ENCODE measurements around the gene SLC25A6. TPM values are rescaled to one million over a fixed set of nuclear protein-coding genes. Genes with fewer than 3 reads are reported as not detected.

The SLC25A6 gene
- polyA plus RNA-seq, 1 donor from 2014 or later = 184 TPM

- no peaks in the 10 kb centered on the region for H3K9me3 ChIP-seq (ENCODE audit: low read length)
- H3K79me2 ChIP-seq (replicated peaks; ENCODE audit: insufficient read depth, low read length) = no peaks in the 10 kb centered on the region
- TF ChIP-seq SMC3 (conservative IDR thresholded peaks at IDR 0.05; ENCODE audit: poor library complexity) = no peak
- no peak for TF ChIP-seq EP300 (conservative IDR thresholded peaks at IDR 0.05; ENCODE audit: poor library complexity, severe bottlenecking)
- no peak for TF ChIP-seq RAD21 (conservative IDR thresholded peaks at IDR 0.05)
- TF ChIP-seq MXI1 (conservative IDR thresholded peaks at IDR 0.05; ENCODE audit: poor library complexity, severe bottlenecking) = no peak
- no peak for TF ChIP-seq POLR2AphosphoS5 (IDR thresholded peaks at IDR 0.05)
- no peak for TF ChIP-seq EZH2 (IDR thresholded peaks at IDR 0.05; ENCODE audit: borderline replicate concordance, insufficient read depth, low read length, poor library complexity, severe bottlenecking)
- no peak for TF ChIP-seq TAF1 (IDR thresholded peaks at IDR 0.05; ENCODE audit: low read depth)
- TF ChIP-seq, protein P1, sequence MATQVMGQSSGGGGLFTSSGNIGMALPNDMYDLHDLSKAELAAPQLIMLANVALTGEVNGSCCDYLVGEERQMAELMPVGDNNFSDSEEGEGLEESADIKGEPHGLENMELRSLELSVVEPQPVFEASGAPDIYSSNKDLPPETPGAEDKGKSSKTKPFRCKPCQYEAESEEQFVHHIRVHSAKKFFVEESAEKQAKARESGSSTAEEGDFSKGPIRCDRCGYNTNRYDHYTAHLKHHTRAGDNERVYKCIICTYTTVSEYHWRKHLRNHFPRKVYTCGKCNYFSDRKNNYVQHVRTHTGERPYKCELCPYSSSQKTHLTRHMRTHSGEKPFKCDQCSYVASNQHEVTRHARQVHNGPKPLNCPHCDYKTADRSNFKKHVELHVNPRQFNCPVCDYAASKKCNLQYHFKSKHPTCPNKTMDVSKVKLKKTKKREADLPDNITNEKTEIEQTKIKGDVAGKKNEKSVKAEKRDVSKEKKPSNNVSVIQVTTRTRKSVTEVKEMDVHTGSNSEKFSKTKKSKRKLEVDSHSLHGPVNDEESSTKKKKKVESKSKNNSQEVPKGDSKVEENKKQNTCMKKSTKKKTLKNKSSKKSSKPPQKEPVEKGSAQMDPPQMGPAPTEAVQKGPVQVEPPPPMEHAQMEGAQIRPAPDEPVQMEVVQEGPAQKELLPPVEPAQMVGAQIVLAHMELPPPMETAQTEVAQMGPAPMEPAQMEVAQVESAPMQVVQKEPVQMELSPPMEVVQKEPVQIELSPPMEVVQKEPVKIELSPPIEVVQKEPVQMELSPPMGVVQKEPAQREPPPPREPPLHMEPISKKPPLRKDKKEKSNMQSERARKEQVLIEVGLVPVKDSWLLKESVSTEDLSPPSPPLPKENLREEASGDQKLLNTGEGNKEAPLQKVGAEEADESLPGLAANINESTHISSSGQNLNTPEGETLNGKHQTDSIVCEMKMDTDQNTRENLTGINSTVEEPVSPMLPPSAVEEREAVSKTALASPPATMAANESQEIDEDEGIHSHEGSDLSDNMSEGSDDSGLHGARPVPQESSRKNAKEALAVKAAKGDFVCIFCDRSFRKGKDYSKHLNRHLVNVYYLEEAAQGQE (IDR thresholded peaks at IDR 0.05; ENCODE audit: borderline replicate concordance) = no peak
- TF ChIP-seq, protein P2, sequence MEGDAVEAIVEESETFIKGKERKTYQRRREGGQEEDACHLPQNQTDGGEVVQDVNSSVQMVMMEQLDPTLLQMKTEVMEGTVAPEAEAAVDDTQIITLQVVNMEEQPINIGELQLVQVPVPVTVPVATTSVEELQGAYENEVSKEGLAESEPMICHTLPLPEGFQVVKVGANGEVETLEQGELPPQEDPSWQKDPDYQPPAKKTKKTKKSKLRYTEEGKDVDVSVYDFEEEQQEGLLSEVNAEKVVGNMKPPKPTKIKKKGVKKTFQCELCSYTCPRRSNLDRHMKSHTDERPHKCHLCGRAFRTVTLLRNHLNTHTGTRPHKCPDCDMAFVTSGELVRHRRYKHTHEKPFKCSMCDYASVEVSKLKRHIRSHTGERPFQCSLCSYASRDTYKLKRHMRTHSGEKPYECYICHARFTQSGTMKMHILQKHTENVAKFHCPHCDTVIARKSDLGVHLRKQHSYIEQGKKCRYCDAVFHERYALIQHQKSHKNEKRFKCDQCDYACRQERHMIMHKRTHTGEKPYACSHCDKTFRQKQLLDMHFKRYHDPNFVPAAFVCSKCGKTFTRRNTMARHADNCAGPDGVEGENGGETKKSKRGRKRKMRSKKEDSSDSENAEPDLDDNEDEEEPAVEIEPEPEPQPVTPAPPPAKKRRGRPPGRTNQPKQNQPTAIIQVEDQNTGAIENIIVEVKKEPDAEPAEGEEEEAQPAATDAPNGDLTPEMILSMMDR (IDR thresholded peaks at IDR 0.05; ENCODE audit: poor library complexity, severe bottlenecking) = no peak
- no peak overlapping the region for H3K4me3 ChIP-seq (ENCODE audit: low read length)
- no peaks in the 10 kb centered on the region for H3K27me3 ChIP-seq (ENCODE audit: insufficient read depth, low read depth, low read length)
- no peaks in the 10 kb centered on the region for H3K36me3 ChIP-seq (ENCODE audit: insufficient read depth, low read length)
- no peaks in the 10 kb centered on the region for H3K9me2 ChIP-seq (ENCODE audit: insufficient read depth, low read length)
- no peaks in the 10 kb centered on the region for H3F3A ChIP-seq (ENCODE audit: insufficient read depth, low read length, poor library complexity, severe bottlenecking)
- H3K9ac ChIP-seq (ENCODE audit: low read length) = no peak overlapping the region
- no peak overlapping the region for H3K4me2 ChIP-seq (ENCODE audit: low read length)
- H2AFZ ChIP-seq (ENCODE audit: low read depth, low read length) = no peak overlapping the region
- H3K27ac ChIP-seq (ENCODE audit: low read length) = no peak overlapping the region
- H4K20me1 ChIP-seq (ENCODE audit: insufficient read depth) = no peaks in the 10 kb centered on the region
Measured at GRCh38 chrX:1358793-1359476, 33.0 kb downstream of the SLC25A6 start.

DNA sequence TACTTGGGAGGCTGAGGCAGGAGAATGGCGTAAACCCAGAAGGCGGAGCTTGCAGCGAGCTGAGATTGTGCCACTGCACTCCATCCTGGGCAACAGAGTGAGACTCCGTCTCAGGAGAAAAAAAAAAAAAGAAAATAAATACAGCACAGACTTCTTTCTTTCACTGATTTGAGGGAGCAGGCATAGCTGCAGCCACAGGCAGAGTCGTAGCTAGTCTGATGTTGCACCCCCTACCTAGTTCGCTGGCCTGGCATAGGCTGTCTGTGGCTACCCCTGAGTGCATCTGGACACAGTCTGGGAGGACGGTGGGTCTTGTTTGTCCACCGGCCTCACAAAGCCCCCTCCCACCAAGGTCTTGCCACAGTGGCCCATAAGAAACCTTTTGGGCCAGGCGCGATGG lies 33.9 kb downstream of the SLC25A6 start:
- no peaks in the 10 kb centered on the region for H3K36me3 ChIP-seq (ENCODE audit: insufficient read depth, low read length)
- H3K27me3 ChIP-seq (ENCODE audit: insufficient read depth, low read depth, low read length) = no peaks in the 10 kb centered on the region
- H3K27ac ChIP-seq (ENCODE audit: low read length) = no peak overlapping the region
- H3K4me2 ChIP-seq (ENCODE audit: low read length) = no peak overlapping the region
- no peaks in the 10 kb centered on the region for H4K20me1 ChIP-seq (ENCODE audit: insufficient read depth)
- no peak overlapping the region for H3K9ac ChIP-seq (ENCODE audit: low read length)
- H3K9me2 ChIP-seq (ENCODE audit: insufficient read depth, low read length) = no peaks in the 10 kb centered on the region
- no peaks in the 10 kb centered on the region for H3K9me3 ChIP-seq (ENCODE audit: low read length)
- no peak overlapping the region for H3K4me3 ChIP-seq (ENCODE audit: low read length)
- no peak overlapping the region for H2AFZ ChIP-seq (ENCODE audit: low read depth, low read length)
- H3K79me2 ChIP-seq (replicated peaks; ENCODE audit: insufficient read depth, low read length) = no peaks in the 10 kb centered on the region
- TF ChIP-seq EP300 (conservative IDR thresholded peaks at IDR 0.05; ENCODE audit: poor library complexity, severe bottlenecking) = no peak
- no peak for TF ChIP-seq POLR2AphosphoS5 (IDR thresholded peaks at IDR 0.05)
- H3F3A ChIP-seq (ENCODE audit: insufficient read depth, low read length, poor library complexity, severe bottlenecking) = no peaks in the 10 kb centered on the region
